ENCODE data around the gene LSP1. TPM values are rescaled to one million over a fixed set of nuclear protein-coding genes. Genes with fewer than 3 reads are reported as not detected.
"Not testable (repeated sequence)": the region's sequence is repeated elsewhere in the genome, so short reads cannot be mapped to it uniquely, and the experiment has no call there.

The LSP1 gene
- total RNA-seq, 2 experiments from 2014 or later: 463 to 477 TPM

DNA sequence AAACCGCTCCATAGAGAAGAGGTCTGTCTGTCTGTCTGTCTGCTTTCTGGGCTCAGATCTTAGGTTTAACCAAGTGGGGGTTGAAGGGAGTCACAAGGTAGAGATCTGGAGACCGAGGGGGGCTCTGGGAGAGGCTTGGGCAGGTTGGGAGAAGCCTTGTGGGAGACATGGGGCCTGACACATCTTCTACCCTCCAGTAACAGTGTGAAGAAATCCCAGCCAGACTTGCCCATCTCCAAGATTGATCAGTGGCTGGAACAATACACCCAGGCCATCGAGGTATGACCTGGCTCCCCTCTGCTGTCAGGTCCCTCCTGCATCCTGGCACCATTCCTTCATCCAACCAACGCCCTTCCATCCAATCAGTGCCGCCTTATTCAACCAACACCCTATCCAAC lies 31.4 kb downstream of the LSP1 start:
- ATAC-seq: no peak
- POLR2A ChIA-PET: no interaction called here
- Mint-ChIP-seq H3K4me3 (no peak overlapping the region), H3K36me3 (ENCODE audit: low read depth) (peaks cover 20% of the 10 kb centered on the region), H3K9me3 (ENCODE audit: insufficient read depth) (no peaks in the 10 kb centered on the region), H3K27me3 (ENCODE audit: low read depth) (no peaks in the 10 kb centered on the region), H3K27ac (no peak overlapping the region), H3K4me1 (ENCODE audit: low read depth) (peaks cover 32% of the 10 kb centered on the region)
- DNase-seq: no peak
- CTCF ChIA-PET: no interaction called here

DNA sequence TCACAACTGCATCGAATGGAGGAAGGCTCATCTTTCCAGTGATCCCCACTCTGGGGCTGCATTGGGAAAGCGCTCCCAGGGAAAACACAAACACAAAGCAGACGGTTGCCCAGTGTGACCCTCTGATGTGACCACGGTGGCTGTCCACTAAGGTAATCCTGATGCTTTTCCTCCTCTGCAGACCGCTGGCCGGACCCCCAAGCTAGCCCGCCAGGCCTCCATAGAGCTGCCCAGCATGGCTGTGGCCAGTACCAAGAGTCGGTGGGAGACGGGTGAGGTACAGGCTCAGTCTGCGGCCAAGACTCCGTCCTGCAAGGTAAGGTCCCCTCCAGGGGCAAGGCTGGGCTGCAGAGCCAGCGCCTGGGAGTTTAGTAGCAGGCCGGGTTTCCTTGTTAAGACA lies 33.7 kb downstream of the LSP1 start:
- H3K4me3 Mint-ChIP-seq: not testable (repeated sequence)

DNA sequence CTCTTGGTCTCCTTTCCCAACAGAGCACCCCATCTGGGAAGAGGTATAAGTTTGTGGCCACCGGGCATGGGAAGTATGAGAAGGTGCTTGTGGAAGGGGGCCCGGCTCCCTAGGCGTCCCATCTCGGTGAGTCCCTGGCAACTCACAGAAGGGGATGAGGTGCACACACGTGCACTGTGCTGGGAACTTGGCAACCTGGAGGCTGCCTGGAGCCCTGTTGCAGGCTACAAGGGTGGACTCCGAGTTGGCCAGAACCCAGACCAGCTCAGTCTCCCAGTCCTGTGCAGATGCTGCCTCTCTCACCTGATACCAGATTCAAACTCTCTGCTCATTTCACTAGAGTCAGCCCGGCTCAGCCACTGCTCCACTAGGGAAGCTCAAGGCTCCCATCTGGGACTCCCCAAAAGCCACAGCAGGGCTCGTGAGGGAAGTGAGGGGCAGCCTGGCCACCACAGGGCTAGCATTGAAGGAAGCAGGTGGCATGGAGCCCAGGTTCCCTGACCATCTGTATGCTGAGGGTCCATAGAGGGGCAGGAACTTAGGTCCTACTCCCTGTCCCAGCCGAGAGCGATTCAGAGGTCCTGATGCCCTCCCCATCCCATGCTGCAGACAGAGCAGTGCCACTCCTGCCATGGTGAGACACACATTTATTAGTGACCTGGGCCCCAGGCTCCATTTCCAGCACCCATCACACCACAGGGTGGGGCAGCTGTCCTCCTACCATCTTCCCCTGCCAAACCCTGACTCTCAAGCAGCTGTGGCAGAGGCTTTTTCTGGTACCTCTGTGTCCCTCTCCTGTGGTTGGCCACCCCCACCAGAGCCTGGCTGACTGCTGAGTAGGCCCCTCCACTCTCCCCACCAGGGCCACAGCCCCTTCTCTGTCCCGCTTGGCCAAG lies 34.8 kb downstream of the LSP1 start:
- ATAC-seq (no peak), DNase-seq (no peak)
- ChIA-PET CTCF (interaction anchor here (0.9 to 2.1 kb wide), 4 partner anchors 11 to 46 kb away, joined by 3 to 4 read pairs (median 4); no protein-coding TSS in a partner anchor), POLR2A (interaction anchor here (1.0 to 2.4 kb wide), 2 partner anchors 29 to 36 kb away, joined by 3 to 16 read pairs; partner anchors contain the start of gene LSP1)
- H3K27me3 Mint-ChIP-seq (ENCODE audit: low read depth): no peaks in the 10 kb centered on the region
- peak overlapping the region; percentile 88 for H3K27ac Mint-ChIP-seq
- H3K4me3 Mint-ChIP-seq: no peak overlapping the region
- H3K9me3 Mint-ChIP-seq (ENCODE audit: insufficient read depth): no peaks in the 10 kb centered on the region
- H3K36me3 Mint-ChIP-seq (ENCODE audit: low read depth): peaks cover 39% of the 10 kb centered on the region
- peaks cover 52% of the 10 kb centered on the region for H3K4me1 Mint-ChIP-seq (ENCODE audit: low read depth)

More for the DNA sequence above, 33.7 kb downstream of the LSP1 start:
- H3K27me3 Mint-ChIP-seq (ENCODE audit: low read depth); DNase-seq; CTCF ChIA-PET; H3K27ac Mint-ChIP-seq; H3K9me3 Mint-ChIP-seq (ENCODE audit: insufficient read depth); ATAC-seq; POLR2A ChIA-PET: not testable (repeated sequence)
- H3K4me1 Mint-ChIP-seq (ENCODE audit: low read depth): peaks cover 50% of the 10 kb centered on the region
- H3K36me3 Mint-ChIP-seq (ENCODE audit: low read depth): peaks cover 29% of the 10 kb centered on the region

DNA sequence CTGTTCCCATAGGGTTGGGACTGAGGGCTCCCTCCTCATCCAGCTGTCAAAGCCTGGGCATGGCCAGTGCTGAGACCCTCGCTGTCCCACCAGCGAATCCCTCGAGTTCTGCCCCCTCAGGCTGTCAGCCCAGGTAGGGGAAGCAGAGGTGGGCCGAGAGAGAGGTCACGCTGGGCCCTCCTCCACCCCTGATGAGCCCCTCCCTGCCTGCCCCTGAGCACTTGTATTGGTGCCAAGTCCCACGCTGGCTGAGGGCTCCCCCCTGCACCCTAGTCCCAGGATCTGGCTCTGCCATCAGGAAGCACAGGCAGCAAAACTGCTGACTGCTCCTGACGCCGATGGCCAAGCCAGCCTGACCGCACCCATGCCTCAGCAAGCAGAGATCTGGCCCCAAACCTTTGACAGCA lies 35.5 kb downstream of the LSP1 start:
- no peak for ATAC-seq
- ChIA-PET CTCF (interaction anchor here (0.8 to 4.0 kb wide), 6 partner anchors 29 to 194 kb away, joined by 3 to 15 read pairs (median 4); partner anchors contain the start of gene TNNI2), POLR2A (interaction anchor here (1.2 to 2.6 kb wide), 4 partner anchors 12 to 40 kb away, joined by 3 to 16 read pairs (median 9); partner anchors contain the start of gene LSP1)
- Mint-ChIP-seq H3K4me1 (ENCODE audit: low read depth) (peaks cover 51% of the 10 kb centered on the region), H3K36me3 (ENCODE audit: low read depth) (peaks cover 40% of the 10 kb centered on the region), H3K9me3 (ENCODE audit: insufficient read depth) (no peaks in the 10 kb centered on the region), H3K27ac (peak overlapping the region; percentile 88), H3K4me3 (peak overlapping the region; percentile 55), H3K27me3 (ENCODE audit: low read depth) (no peaks in the 10 kb centered on the region)
- no peak for DNase-seq

GRCh38 chr11:1888811-1889210 lies 35.9 kb downstream of the LSP1 start:
- ATAC-seq: peak; percentile 21
- Mint-ChIP-seq H3K27ac (peak overlapping the region; percentile 88), H3K4me3 (peak overlapping the region; percentile 55), H3K36me3 (ENCODE audit: low read depth) (peaks cover 42% of the 10 kb centered on the region), H3K9me3 (ENCODE audit: insufficient read depth) (no peaks in the 10 kb centered on the region), H3K4me1 (ENCODE audit: low read depth) (peaks cover 55% of the 10 kb centered on the region), H3K27me3 (ENCODE audit: low read depth) (no peaks in the 10 kb centered on the region)
- DNase-seq: no peak
- POLR2A ChIA-PET: interaction anchor here (0.7 to 2.6 kb wide), 5 partner anchors 13 to 59 kb away, joined by 3 to 16 read pairs (median 7); partner anchors contain the start of gene LSP1
- CTCF ChIA-PET: interaction anchor here (0.8 to 4.0 kb wide), 7 partner anchors 28 to 195 kb away, joined by 3 to 15 read pairs (median 4); partner anchors contain the start of genes LSP1 and TNNI2

GRCh38 chr11:1889224-1889930 lies 36.5 kb downstream of the LSP1 start:
- peak; percentile 91 for DNase-seq
- CTCF ChIA-PET: interaction anchor here (0.8 to 4.0 kb wide), 7 partner anchors 28 to 195 kb away, joined by 3 to 15 read pairs (median 4); partner anchors contain the start of genes LSP1 and TNNI2
- Mint-ChIP-seq H3K9me3 (ENCODE audit: insufficient read depth) (no peaks in the 10 kb centered on the region), H3K4me1 (ENCODE audit: low read depth) (peaks cover 54% of the 10 kb centered on the region), H3K4me3 (peak overlapping the region; percentile 70), H3K27ac (peak overlapping the region; percentile 88), H3K27me3 (ENCODE audit: low read depth) (no peaks in the 10 kb centered on the region), H3K36me3 (ENCODE audit: low read depth) (peaks cover 42% of the 10 kb centered on the region)
- POLR2A ChIA-PET: interaction anchor here (0.7 to 3.3 kb wide), 6 partner anchors 13 to 59 kb away, joined by 3 to 46 read pairs (median 9); partner anchors contain the start of genes LSP1 and TNNT3
- peak; percentile 75 for ATAC-seq

- Mint-ChIP-seq H3K4me1 (ENCODE audit: low read depth) (peaks cover 54% of the 10 kb centered on the region), H3K27me3 (ENCODE audit: low read depth) (peaks cover 5% of the 10 kb centered on the region), H3K27ac (peak overlapping the region; percentile 88), H3K4me3 (peak overlapping the region; percentile 70), H3K9me3 (ENCODE audit: insufficient read depth) (no peaks in the 10 kb centered on the region), H3K36me3 (ENCODE audit: low read depth) (peaks cover 42% of the 10 kb centered on the region)
- DNase-seq (peak; percentile 41), ATAC-seq (peak; percentile 12)
- POLR2A ChIA-PET: interaction anchor here (1.2 to 3.3 kb wide), 5 partner anchors 29 to 132 kb away, joined by 3 to 46 read pairs (median 7); partner anchors contain the start of gene TNNT3
- CTCF ChIA-PET: interaction anchor here (1.2 to 4.0 kb wide), 10 partner anchors 8 to 261 kb away, joined by 3 to 20 read pairs (median 4); partner anchors contain the start of gene LSP1
Measured at GRCh38 chr11:1889941-1890855, 37.3 kb downstream of the LSP1 start.

- Mint-ChIP-seq H3K4me1 (ENCODE audit: low read depth) (peaks cover 54% of the 10 kb centered on the region), H3K4me3 (peak overlapping the region; percentile 70), H3K36me3 (ENCODE audit: low read depth) (peaks cover 42% of the 10 kb centered on the region), H3K27ac (peak overlapping the region; percentile 88), H3K9me3 (ENCODE audit: insufficient read depth) (no peaks in the 10 kb centered on the region), H3K27me3 (ENCODE audit: low read depth) (peaks cover 11% of the 10 kb centered on the region)
- ATAC-seq (peak; percentile 6), DNase-seq (no peak)
- POLR2A ChIA-PET: interaction anchor here (1.0 to 3.3 kb wide), 6 partner anchors 28 to 133 kb away, joined by 3 to 46 read pairs (median 5); partner anchors contain the start of gene TNNT3
- CTCF ChIA-PET: interaction anchor here (1.0 to 4.0 kb wide), 10 partner anchors 9 to 260 kb away, joined by 3 to 20 read pairs (median 4); partner anchors contain the start of gene TNNT3
Measured at GRCh38 chr11:1890856-1891830, 38.3 kb downstream of the LSP1 start.

GRCh38 chr11:1891831-1892115 lies 38.9 kb downstream of the LSP1 start, which contains the start of gene PRR33:
Gene PRR33, minus strand, starts transcription at chr11:1891895. Its CDS starts 1,311 bp downstream, at chr11:1890584.
- POLR2A ChIA-PET: interaction anchor here (0.6 to 3.3 kb wide), 5 partner anchors 27 to 134 kb away, joined by 3 to 46 read pairs (median 3); partner anchors contain the start of gene TNNT3

More at GRCh38 chr11:1891831-1892115, 38.9 kb downstream of the LSP1 start, which contains the start of gene PRR33:
- peaks cover 42% of the 10 kb centered on the region for H3K36me3 Mint-ChIP-seq (ENCODE audit: low read depth)
- peak within 1 kb of the TSS; percentile 70 for H3K4me3 Mint-ChIP-seq
- peaks cover 16% of the 10 kb centered on the region for H3K27me3 Mint-ChIP-seq (ENCODE audit: low read depth)
- peaks cover 54% of the 10 kb centered on the region for H3K4me1 Mint-ChIP-seq (ENCODE audit: low read depth)
- no peaks in the 10 kb centered on the region for H3K9me3 Mint-ChIP-seq (ENCODE audit: insufficient read depth)
- DNase-seq (no peak), ATAC-seq (no peak)
- CTCF ChIA-PET: interaction anchor here (1.0 to 4.0 kb wide), 7 partner anchors 9 to 198 kb away, joined by 3 to 20 read pairs (median 4); partner anchors contain the start of gene TNNT3
- peak within 1 kb of the TSS; percentile 88 for H3K27ac Mint-ChIP-seq

All from activated CD8-positive, alpha-beta T cell treated with anti-CD3 and anti-CD28 coated beads, Interleukin-2, amount 10 ng/mL, durations not matched to agents 7 days and 5 days (primary cell).